Activated CD4-positive, CD25-positive, alpha-beta regulatory T cell treated with anti-CD3 and anti-CD28 coated beads, Interleukin-2, amount 50 U/mL, for 24 hours (primary cell): Measurements from ENCODE around the gene RPL39.
"Not testable (repeated sequence)": the region's sequence is repeated elsewhere in the genome, so short reads cannot be mapped to it uniquely, and the experiment has no call there.

ENCODE experiments used
- ATAC-seq, 2 donors: fragments of 150-1000 bp; cut with Tn5 transposase; one replicate each; pipeline ENCODE4 v1.10.0; 2021; ENCODE audit warnings: mild to moderate bottlenecking in 1 of 2, moderate library complexity in 1 of 2

RPL39 gene

GRCh38 chrX:119762718-119763117 is 28.7 kb downstream of the RPL39 start:
- no peak for ATAC-seq

GRCh38 chrX:119760026-119760877 is 31.2 kb downstream of the RPL39 start:
- no peak for ATAC-seq

GRCh38 chrX:119759248-119759766 is 32.1 kb downstream of the RPL39 start:
- no peak for ATAC-seq

GRCh38 chrX:119758731-119759247 is 32.6 kb downstream of the RPL39 start:
- peak in 1 of 2 donors; percentile 16 for ATAC-seq

- peak in 1 of 2 donors; percentile 30 for ATAC-seq
These were observed 33.3 kb downstream of the RPL39 start, which contains the start of gene SOWAHD for GRCh38 chrX:119757979-119758730. Gene SOWAHD, plus strand, starts transcription at chrX:119758588. Its CDS starts 80 bp downstream, at chrX:119758668.

- ATAC-seq, result no peak
These were observed 33.8 kb downstream of the RPL39 start for GRCh38 chrX:119757646-119757978.

- ATAC-seq, result no peak
These were observed 34.3 kb downstream of the RPL39 start for GRCh38 chrX:119756926-119757635.

GRCh38 chrX:119755981-119756533 is 35.4 kb downstream of the RPL39 start:
- peak; percentile 79 to 84 for ATAC-seq

GRCh38 chrX:119753639-119754257 is 37.7 kb downstream of the RPL39 start:
- ATAC-seq, result peak; percentile 31 to 36

- no peak for ATAC-seq
These were observed 38.4 kb downstream of the RPL39 start for GRCh38 chrX:119753001-119753400.

- not testable (repeated sequence) for ATAC-seq
These were observed 40.7 kb downstream of the RPL39 start for GRCh38 chrX:119750751-119751150.

- ATAC-seq, result not testable (repeated sequence)
These were observed 41.3 kb downstream of the RPL39 start for GRCh38 chrX:119750131-119750530.

GRCh38 chrX:119745283-119745848 is 46.1 kb downstream of the RPL39 start:
- ATAC-seq, result no peak

GRCh38 chrX:119738742-119739141 is 52.7 kb downstream of the RPL39 start:
- no peak for ATAC-seq
